ENCODE measurements around the gene RAD54L.

GRCh38 chr1:46215504-46215903 is 32.1 kb upstream of the RAD54L start:
- TF ChIP-seq TAF1 (IDR thresholded peaks at IDR 0.05; ENCODE audit: low read depth) (no peak), CTCF (IDR thresholded peaks at IDR 0.05; ENCODE audit: poor library complexity, severe bottlenecking) (no peak), POLR2AphosphoS5 (IDR thresholded peaks at IDR 0.05) (no peak), EZH2 (IDR thresholded peaks at IDR 0.05; ENCODE audit: borderline replicate concordance, insufficient read depth, low read length, poor library complexity, severe bottlenecking) (no peak), RAD21 (conservative IDR thresholded peaks at IDR 0.05) (no peak), EP300 (conservative IDR thresholded peaks at IDR 0.05; ENCODE audit: poor library complexity, severe bottlenecking) (no peak), SMC3 (conservative IDR thresholded peaks at IDR 0.05; ENCODE audit: poor library complexity) (no peak), MXI1 (conservative IDR thresholded peaks at IDR 0.05; ENCODE audit: poor library complexity, severe bottlenecking) (no peak)
- TF ChIP-seq, protein P1, sequence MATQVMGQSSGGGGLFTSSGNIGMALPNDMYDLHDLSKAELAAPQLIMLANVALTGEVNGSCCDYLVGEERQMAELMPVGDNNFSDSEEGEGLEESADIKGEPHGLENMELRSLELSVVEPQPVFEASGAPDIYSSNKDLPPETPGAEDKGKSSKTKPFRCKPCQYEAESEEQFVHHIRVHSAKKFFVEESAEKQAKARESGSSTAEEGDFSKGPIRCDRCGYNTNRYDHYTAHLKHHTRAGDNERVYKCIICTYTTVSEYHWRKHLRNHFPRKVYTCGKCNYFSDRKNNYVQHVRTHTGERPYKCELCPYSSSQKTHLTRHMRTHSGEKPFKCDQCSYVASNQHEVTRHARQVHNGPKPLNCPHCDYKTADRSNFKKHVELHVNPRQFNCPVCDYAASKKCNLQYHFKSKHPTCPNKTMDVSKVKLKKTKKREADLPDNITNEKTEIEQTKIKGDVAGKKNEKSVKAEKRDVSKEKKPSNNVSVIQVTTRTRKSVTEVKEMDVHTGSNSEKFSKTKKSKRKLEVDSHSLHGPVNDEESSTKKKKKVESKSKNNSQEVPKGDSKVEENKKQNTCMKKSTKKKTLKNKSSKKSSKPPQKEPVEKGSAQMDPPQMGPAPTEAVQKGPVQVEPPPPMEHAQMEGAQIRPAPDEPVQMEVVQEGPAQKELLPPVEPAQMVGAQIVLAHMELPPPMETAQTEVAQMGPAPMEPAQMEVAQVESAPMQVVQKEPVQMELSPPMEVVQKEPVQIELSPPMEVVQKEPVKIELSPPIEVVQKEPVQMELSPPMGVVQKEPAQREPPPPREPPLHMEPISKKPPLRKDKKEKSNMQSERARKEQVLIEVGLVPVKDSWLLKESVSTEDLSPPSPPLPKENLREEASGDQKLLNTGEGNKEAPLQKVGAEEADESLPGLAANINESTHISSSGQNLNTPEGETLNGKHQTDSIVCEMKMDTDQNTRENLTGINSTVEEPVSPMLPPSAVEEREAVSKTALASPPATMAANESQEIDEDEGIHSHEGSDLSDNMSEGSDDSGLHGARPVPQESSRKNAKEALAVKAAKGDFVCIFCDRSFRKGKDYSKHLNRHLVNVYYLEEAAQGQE (IDR thresholded peaks at IDR 0.05; ENCODE audit: borderline replicate concordance): no peak
